HTR-8/SVneo (cell line): Measurements from ENCODE around the gene RBMS2.
A peak's percentile ranks its signal among the peaks of the same experiment; 100 is the strongest.
"Not testable (repeated sequence)": the region's sequence is repeated elsewhere in the genome, so short reads cannot be mapped to it uniquely, and the experiment has no call there.

ENCODE experiments used
- DNase-seq: peaks from one replicate; pipeline ENCODE4 v3.0.0; 2011; ENCODE audit warnings: low spot score, mixed read lengths; ENCODE audit not compliant: insufficient read length
- FAIRE-seq: peaks from 2 replicates; lab custom pipeline; 2011; peaks lifted over from hg19 to GRCh38; lab: Jason Lieb, UNC

The RBMS2 gene

DNA sequence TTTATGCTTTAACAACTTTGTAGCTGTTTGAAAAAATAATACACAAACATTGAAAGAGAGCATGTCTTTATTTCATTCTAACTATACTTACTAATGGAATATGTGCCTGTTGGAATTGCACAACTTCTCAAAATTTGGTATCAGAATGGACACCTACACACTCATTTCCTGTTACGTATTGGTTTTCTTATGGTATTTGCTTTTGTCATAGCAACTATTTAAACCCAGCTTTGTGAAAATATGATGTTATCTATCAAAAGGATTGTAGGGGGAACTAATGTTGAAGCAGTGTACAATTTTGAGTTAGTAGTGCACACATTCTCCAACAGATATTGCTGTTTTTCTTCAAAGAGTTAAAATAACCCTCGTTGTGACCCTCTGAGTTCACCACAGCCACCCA is 52.6 kb downstream of the RBMS2 start:
- DNase-seq (no peak), FAIRE-seq (no peak)

DNA sequence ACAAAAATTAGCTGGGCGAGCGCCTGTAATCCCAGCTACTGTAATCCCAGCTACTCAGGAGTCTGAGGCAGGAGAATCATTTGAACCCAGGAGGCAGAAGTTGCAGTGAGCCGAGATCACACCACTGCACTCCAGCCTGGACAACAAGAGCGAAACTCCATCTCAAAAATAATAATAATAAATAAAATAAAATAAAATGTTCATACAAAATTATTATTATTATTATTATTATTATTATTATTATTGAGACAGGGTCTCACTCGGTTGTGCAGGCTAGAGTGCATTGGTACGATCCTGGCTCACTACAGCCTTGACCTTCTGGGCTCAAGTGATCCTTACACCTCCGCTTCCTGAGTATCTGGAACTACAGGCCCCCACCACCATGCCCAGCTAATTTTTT is 55.6 kb downstream of the RBMS2 start:
- not testable (repeated sequence) for FAIRE-seq, DNase-seq

DNA sequence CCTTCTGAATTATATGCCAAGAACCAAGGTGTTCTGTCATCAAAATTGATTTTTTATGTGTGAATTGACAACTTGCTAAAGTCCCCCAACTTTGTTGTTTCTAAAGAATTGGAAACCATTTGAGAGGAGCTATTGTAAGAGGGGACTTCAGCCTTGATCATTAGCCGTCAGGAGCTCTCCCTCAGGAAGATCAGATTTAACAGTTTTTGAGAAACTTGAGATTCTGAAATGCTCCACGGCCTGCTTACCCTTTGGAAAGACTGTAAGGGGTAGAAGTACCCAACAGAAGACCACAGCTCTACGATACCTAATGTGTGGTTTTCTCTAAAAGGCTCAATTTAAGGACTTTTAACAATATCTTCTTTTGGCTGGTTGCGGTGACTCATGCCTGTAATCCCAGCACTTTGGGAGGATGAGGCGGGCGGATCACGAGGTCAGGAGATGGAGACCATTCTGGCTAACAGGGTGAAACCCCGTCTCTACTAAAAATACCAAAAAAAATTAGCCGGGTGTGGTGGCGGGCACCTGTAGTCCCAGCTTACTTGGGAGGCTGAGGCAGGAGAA is 57.4 kb downstream of the RBMS2 start:
- DNase-seq, result no peak
- FAIRE-seq, result no peak

DNA sequence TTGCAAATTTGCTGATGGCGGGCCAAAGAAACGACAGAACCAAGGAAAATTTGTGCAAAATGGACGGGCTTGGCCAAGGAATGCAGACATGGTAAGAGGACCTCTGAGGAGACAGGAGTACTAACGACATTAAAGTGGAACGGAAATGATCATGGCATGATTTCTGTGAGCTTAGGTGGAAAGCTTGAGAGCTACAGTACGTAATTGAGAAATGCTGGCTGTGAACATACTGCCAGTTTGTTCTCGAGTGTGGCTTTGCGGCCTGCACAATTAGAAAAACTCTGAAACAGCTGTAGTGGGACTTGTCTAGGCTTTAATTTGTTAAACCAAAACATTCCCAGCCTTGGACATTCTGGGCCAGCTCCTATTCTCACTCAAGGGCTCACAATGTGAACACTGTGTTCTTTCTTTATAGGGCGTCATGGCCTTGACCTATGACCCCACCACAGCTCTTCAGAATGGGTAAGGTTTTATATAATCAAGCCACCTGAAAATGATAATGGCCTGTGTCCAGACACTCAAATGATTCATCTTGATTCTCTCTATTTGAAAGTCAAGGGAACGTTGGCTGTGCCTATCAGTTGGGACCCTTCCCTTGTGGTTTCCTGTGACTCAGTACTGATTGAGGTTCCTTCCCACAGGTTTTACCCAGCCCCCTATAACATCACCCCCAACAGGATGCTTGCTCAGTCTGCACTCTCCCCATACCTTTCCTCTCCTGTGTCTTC is 60.0 kb downstream of the RBMS2 start:
- FAIRE-seq (no peak), DNase-seq (no peak)

DNA sequence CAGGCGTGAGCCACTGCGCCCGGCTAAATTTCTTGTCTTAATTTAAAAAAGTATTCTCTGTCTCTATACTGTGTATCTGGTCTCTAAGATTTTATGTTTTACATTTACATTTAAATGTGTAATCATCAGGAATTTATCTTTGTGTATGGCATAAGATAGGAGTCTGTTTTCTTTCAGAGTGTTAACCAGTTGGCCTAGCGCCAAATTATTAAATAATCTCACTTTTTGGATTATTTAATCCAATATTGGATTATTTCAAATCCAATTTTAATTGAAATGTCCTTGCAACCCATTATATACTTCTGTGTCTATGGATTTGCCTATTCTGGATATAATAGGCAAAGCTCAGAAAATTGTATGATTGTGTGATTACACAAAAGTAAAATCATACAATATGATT is 63.5 kb downstream of the RBMS2 start:
- no peak for DNase-seq
- no peak for FAIRE-seq

DNA sequence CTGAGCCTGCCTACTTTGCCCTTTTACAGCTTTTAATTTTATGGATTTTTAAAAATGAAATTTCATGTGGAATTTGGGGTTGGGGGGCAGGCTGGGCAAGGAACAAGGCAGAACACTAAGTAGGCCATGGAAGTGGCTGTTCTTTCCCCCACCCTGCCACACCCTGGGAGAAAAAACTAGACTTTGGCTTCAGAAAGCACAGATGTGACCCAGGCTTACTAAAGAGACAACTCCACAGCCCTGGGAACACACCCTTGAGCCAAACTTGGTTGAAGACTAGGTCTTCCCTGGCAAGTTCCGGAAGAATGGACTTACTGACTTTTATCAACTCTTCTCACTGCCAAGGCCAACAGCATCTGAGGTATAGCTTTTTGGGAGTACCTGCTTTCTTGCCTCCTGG is 68.2 kb downstream of the RBMS2 start:
- DNase-seq, result no peak
- no peak for FAIRE-seq

DNA sequence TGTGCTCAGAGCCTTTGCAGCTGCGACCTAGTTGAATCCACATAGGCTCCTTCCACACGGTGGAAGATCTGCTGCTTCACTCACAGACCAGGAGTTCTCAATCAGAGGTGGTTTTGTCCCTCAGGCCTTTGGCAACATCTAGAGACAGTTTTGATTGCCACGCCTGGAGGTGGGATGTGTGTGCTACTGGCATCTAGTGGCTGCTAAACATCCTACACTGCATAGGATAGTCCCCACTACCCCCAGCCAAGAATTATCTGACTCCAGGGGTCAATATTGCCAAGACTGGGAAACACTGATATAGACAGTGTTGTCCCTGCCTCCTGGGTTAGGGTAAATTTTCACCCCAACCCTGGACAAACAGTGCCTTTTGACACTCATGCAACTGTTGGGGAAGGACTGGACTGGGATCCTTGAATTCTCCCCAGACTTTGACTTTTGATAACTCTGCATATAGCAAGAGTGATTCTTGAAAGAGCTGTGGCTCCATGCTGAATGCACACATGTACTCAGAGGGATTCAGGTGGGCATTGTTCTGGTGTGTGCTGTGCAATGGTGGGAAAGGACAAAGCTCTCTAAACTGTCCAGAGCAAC is 68.7 kb downstream of the RBMS2 start:
- no peak for DNase-seq

DNA sequence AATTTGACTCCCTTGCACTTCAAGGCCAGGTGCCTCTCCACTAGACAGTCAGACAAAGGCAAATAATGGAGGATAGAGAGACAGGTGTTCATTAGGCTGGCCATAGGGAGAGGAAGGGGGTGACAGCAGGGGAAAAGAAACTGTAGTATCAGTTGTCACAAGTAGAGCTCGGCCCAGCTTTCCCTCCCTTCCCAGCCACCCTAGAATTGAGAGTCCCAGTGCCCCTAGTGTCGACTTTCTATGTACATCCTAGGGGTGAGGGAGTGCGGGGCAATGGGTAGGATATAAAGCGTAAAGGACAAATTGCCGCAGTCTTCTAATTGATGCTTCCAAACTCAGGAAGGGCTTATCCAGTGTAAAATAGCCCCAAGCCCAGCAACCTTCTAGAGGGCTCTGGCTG is 69.5 kb downstream of the RBMS2 start:
- DNase-seq (no peak), FAIRE-seq (no peak)

More for the DNA sequence above, 68.7 kb downstream of the RBMS2 start:
- FAIRE-seq, result no peak

DNA sequence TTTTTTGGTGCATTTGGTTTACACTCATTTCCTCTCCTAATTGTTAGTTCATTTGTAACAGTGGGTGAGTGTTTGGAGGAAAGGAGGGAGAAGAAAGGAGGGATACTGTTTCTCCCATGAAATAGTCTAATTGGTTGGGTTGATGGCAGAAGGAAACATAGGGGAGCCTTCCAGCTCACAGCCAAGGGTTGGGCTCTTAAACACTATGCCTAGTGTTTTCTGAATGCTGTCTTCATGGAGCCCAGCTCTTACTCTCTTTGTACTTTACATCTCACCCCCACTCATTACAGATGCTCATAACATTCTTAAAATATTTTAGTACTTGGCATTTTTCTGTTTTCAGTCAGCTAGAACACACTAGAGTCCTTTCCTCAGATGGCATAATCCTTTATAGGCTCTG is 70.3 kb downstream of the RBMS2 start:
- no peak for DNase-seq
- FAIRE-seq, result no peak

DNA sequence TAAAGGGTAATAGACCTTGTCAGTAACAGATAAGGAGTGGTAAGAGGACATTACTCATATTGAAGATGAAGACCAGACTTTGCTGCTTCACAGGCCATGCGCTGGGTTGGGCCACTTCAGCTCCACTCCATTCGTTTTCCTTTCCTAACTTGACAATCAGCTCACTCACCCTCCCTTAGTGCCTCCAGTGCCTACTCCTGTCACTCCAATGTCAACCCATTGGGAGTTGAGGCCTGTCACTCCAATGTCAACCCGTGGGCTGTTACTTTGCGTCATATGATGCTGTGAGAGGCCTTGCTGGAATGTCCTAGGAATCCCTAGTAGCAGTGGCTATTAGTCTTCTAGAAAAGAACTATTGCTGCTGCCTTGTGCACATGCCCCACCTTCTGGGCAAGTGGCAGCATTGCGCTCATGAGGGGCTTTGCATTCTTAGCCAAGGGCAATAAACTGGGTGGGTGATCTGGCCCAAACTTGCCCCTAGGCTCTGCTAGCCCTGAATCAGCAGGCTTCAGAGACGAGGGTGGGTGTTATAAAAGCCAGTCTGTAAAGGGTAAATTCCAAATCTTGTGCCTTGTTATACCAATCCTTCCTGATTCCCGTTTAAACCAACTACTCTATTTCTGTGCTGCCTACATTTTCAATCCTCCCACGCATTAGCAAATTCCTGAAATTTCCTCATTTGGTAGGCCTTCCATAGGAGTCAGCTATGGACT is 72.4 kb downstream of the RBMS2 start:
- DNase-seq (peak; percentile 85), FAIRE-seq (peak; percentile 59)

DNA sequence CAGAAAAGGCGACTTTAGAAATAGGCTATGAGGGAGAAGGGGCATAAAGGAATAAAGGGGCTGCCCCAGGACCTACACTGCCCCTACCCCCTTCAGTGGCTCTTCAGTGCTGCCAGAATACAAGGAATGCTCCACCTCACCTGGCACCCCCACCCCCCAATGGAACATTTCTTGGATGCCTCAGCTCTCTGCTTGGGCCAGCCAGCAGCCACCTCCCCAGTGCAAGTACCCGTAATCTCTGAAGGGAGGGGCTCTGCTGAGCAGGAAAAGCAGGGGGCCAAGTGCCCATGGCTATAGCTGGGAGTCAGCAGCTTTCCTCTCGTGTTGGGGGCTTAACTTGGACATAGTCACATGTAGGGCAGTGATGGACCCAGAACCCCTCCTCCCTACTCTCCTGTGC is 75.2 kb downstream of the RBMS2 start:
- no peak for FAIRE-seq
- no peak for DNase-seq

DNA sequence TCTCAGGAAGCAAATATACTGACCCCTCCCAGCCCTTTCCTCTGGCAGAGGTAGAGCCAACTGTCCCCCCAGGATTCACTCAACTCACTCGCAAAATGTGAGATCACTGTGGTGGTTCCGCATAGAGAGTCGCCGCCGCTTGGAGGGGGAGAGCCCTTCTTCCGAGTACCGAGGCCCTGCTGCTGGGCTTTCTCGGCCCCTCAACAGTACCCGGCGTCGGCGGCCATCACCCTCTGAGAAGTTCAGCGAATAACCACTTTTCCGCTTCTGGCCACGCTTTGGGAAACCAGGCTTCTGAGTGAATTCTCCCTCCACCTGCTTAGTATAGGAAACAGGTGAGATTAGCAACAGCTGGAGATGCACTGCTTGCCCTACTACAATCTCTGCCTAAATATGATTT is 77.4 kb downstream of the RBMS2 start:
- DNase-seq (no peak), FAIRE-seq (no peak)

DNA sequence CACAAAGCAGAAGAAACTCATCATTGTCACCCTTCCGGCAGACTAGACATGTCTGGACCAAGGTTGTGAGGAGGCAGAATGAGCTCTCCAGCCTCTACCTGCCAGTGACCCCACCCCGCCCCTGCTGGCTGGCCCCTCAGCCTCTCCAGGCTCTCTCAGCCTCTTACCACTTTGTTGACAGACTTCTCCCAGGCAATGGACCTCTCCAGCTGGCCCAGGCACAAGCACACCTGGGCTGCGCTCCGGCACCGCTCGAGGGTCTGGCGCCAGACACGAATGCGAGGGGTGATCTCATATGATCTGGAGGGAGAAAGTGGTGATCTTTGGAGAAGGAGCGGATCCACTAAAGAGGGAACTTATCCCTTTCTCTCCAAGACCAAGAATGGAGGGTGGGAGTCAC is 78.2 kb downstream of the RBMS2 start:
- DNase-seq (no peak), FAIRE-seq (no peak)

DNA sequence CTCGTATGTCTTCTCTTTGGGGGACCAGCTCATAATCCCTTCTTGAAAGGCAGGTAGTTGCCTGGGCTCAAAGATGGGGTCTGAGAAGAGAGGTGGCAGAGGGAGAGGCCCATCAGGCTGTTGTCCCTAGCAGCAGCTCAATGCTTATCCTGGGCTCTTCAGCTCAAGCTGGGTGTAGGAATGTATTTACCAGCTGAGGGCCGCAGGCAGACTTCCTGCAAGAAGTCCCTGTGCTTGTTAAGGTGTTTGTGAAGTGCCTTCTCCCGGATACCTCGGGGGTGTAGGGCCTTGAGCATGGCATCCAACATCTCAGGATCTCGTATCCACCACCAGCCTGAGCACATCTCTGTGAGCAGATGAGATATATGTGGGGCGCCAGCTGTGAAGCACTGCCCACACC is 79.1 kb downstream of the RBMS2 start:
- no peak for FAIRE-seq
- no peak for DNase-seq

DNA sequence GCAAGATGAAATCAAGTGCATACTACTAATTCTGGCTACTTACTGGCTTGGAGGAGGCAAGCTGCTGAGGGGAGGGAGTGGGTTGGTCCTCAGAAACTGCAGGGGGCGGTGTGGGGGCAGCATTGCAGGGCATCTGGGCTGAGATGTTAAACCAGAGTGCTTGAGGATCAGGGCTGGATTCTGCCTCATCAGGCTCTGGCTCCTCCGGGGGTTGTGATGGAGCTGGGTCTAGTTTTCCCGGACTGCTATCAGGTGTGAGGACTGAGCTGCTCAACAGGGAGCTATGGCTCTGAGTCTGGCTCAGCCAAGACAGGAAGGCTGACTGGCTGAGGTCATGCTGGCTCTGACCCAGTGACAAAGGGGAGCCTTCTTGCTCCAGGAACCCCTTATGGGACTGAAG is 79.9 kb downstream of the RBMS2 start:
- FAIRE-seq, result no peak
- no peak for DNase-seq

DNA sequence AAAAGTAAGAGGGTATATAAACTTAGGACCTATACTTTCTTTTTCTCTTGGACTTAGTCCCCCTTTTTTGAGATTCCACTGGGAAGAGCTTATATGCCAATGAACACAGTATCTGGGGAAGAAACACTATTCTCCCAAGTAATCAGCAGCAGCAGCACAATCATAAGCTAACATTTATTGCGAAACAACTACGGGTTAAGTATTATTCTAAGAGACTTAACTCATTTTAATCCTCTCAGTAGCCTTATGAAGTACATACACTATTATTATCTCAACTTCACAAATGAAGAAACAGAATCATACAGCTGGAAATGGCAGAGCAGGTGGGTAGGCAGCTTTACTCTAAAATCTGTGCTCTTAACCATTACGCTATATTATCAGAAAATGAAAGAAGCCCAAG is 80.6 kb downstream of the RBMS2 start:
- FAIRE-seq (no peak), DNase-seq (no peak)

DNA sequence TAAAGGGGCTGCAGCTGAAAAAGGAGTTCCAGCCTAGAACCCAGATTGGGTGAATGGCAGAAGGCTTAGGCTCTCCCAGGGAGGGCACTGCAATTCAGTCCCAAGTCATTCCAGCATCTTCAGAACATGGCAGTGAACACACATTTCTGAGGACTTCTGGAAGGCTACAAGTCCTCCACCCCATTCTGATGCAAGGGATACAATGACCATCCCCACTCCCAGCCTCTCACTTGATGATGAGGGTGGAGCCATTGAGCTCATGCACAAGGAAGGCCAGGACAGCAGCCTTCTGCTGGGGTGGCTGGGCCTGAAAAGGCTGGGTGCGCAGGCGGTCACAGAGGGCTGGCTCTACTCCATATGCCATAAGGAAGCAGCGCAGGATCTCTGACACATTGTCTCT is 82.7 kb downstream of the RBMS2 start:
- DNase-seq, result no peak
- FAIRE-seq, result no peak

DNA sequence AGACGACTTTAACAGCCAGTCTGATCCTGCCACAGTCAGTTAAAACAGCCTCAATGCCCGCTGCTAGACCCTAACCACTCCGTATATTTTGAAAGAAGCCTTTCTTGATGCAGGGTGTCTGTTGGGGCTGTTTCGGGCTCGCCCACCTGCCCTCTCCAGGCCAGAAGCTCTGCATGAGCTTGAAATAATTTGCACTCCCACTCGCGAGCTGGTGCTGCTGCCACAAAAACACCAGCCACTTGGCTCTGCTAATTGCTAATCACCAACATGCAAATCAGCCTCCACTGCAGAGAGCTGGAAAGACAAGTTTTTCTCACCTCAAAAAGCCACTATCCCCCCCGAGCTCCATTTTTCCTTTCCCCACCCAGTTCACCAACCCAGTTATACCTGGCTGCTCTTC is 93.0 kb downstream of the RBMS2 start:
- FAIRE-seq (no peak), DNase-seq (no peak)

DNA sequence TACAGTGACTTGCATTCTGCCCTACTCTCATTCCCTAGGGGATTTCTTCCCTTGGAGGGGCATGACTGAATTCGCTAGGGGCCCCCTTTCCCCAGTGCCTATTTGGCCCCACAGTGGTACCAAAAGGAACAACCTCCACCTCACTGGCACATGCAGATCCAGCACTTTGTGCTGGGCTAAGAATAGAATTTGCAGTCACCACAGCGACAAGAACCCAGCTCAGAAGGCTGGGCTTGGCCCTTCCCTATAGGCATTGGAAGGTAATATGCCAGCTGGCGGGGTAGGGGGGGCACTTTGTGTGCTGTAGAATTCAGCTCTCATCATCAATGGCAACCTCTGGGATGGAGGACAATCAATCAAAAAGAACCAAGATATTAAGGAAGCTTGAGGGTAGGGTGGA is 94.6 kb downstream of the RBMS2 start:
- DNase-seq (no peak), FAIRE-seq (no peak)

DNA sequence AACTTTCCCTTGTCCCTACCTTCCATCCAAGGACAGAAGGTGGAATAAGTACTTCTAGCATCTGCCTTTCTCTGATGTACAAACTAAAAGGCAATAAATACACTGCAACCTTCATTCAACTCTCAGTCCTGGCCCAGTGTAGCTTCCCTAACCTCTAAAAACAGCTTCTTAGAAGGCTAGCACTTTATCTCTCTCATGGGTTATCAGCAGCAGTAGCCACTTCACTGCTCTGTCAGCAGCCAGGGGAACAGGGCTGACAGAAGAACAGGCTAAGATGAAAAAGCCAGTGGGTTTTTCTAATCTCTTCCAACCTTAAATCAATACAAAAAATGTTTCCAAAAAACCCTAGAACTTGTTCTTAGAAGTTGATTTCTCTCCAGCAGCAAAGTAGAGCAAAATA is 95.3 kb downstream of the RBMS2 start:
- FAIRE-seq, result no peak
- no peak for DNase-seq

DNA sequence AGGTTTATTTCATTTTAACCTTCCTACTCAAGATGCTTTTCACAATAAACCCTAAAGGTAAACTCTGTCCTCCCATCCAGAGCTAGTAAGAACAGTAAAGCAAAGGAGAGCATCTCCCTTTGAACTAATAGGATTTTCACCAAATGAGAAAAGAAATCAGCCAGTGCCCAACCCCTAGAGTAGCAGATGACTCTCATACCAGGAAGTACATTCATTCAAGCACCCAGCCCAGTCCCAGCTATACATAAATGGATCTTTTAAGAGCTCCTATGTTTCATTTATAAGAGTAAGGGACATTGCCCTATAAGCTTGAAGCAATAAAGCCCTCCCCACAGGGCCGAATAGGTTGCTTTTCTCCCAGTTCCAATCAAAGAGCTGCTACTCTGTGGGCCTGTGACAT is 100.9 kb downstream of the RBMS2 start:
- FAIRE-seq (no peak), DNase-seq (no peak)
